T-helper 1 cell treated with Interleukin-12 subunit alpha and Interleukin-12 subunit beta and Interleukin-4 antibody, amounts not matched to agents 30 ng/mL and 1 ng/mL, for 36 hours (primary cell): ENCODE results near the gene TRAM2. TPM values are rescaled to one million over a fixed set of nuclear protein-coding genes. Genes with fewer than 3 reads are reported as not detected.

Experiments used
- intact Hi-C: fragments of 100-400 bp; cut with micrococcal nuclease; formaldehyde crosslinking; loops from one replicate; pipeline ENCODE4 v1.15.1; 2024
- total RNA-seq: library from RNA; stranded (reverse); gene quantifications from 2 replicates; pipeline ENCODE4 v1.2.3, GENCODE V29; 2022

Gene TRAM2
- total RNA-seq, 1 donor from 2014 or later: 13.7 TPM

GRCh38 chr6:52571099-52571755, 5.6 kb downstream of the TRAM2 start:
- intact Hi-C loops: loop anchor here (5.0 to 10.0 kb wide), 3 partner anchors 406 to 1081 kb away; partner anchors contain the start of gene ELOVL5

DNA sequence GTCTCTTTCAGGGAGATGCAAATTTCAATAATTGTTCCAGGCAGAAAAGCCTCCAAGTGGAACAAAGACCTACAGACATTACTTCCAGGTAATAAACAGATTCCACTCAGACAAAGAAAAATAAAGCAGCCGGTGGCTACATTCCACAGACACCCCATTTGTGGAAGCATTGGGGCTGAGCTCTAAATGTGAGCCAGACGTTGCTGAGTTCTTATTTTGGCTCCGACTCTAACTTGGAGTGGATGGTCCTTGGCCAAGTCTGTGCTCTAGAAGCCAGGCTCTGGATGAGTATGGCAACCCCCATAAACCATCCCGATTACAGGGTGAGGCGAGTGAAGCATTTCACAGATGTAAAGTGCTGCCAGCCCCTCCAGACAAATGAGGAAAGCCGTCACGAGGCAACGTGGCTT, 6.6 kb downstream of the TRAM2 start:
- intact Hi-C loops: loop anchor here (5.0 to 10.0 kb wide), 3 partner anchors 405 to 1082 kb away; partner anchors contain the start of gene ELOVL5

- intact Hi-C loops: no loop called here
Observed at GRCh38 chr6:52568320-52568719, 8.5 kb downstream of the TRAM2 start.

DNA sequence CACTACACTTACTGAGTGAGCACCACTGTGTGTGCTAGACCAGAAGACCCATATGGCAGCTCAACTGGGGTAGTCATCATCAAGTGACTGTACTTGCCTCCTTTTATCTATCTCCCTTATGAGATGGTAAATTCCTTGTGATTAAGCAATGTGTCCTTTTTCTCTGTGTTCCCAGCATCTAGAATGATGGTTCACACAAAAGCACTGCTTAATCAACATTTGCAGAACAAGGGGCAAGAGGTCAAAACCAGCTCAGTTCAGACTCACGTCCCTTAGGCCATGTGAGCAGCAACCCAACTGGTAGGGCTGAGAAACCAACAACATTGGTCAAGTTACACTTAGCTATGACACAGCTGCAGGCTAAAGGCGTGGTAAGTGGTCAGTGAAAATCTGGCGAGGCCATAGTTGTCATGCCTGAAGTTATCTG, 10.0 kb downstream of the TRAM2 start:
- intact Hi-C loops: no loop called here

GRCh38 chr6:52566201-52566600, 10.7 kb downstream of the TRAM2 start:
- intact Hi-C loops: no loop called here

GRCh38 chr6:52564856-52565255, 12.0 kb downstream of the TRAM2 start:
- intact Hi-C loops: no loop called here

DNA sequence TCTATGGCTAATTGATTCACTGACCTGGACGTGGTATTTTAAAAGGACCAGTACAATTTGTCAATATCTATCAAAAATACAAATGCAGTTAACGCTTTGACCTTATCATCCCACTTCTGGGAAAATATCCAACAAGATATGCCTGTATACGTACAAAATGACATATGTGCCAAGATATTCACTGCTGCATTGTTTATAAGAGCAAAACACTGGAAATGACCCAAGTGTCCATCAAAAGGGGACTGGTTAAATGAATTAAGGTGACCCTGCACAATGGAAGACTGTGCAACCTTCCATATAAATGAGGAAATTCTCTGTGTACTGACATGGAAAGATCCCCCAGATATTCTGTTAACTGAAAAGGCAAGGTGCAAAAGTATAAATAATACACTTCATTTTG, 13.9 kb downstream of the TRAM2 start:
- intact Hi-C loops: no loop called here

DNA sequence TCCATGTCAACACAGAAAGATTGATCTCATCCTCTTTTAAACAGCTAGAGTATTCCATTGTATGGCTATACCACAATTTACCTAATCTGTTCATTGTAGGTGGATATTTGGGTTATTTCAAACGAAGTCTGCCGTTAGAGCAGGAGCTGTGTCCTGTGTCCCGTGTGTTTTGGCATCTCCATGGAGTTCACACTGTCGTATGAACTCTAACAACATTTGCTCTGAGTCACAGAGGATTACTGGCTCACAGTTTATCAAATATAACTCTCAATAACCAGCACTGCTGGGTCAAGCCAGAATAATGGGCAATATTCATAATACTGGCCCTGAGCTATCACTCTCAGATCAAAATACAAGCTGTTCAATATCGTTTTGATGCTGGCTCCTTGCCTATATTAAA, 16.4 kb downstream of the TRAM2 start:
- intact Hi-C loops: no loop called here

DNA sequence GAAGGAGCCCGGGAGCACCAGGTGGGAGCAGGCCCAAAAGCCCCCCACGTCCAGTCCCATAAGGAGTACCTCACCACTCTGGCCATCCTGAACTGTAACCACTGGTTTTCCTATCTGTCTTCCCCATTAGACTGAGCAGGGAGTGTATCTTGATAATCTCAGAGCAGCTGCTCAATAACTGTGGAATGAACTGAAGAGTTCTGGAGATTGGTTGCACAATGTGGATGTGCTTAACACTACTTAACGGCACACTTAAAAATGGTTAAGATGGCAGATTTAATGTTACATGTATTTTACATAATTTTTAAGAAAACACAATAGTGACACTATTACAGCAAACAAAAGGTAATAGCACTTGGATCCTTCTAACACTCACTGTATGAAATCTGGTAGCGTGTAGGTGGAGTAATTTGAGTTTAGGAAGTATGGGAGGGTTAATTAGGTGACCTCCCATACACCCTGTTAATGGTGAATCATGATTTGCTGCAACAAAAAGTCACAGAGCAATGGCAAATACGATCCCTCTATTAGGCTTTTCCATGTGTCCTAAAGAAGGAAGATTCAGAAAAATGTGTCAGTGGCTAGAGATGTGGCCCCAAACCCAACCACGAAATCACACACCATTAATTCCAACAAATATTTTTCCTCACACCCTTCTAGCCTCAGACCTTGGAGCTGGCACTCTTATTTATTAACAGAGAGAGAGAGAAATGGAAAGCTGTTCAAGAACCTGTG, 18.4 kb downstream of the TRAM2 start:
- intact Hi-C loops: no loop called here

- intact Hi-C loops: no loop called here
Observed at GRCh38 chr6:52557389-52558265, 19.2 kb downstream of the TRAM2 start.

GRCh38 chr6:52555518-52556233, 21.2 kb downstream of the TRAM2 start:
- intact Hi-C loops: no loop called here

- intact Hi-C loops: loop anchor here (5.0 kb wide), 1 partner anchor 38 kb away; no protein-coding TSS in a partner anchor
Observed at GRCh38 chr6:52554684-52555280, 22.1 kb downstream of the TRAM2 start.

DNA sequence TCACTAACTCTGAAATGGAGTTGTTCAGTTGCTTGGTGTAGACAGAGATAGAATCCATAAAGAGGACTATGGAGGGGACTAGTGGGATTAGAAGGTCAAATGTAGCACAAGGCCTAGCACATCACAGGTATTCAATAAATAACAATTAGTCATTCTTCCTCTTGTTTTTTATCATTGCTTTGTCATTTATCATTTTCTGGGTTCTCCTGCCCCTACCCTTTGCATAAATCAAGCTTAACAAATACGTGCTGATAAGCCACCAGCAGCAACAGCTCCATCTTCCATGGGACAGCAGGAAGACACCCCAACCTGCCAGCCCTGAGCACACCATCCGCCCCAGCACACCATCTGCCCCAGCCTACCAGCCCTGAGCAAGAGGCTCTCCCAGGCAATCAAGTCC, 23.1 kb downstream of the TRAM2 start:
- intact Hi-C loops: loop anchor here (5.0 kb wide), 1 partner anchor 39 kb away; no protein-coding TSS in a partner anchor

DNA sequence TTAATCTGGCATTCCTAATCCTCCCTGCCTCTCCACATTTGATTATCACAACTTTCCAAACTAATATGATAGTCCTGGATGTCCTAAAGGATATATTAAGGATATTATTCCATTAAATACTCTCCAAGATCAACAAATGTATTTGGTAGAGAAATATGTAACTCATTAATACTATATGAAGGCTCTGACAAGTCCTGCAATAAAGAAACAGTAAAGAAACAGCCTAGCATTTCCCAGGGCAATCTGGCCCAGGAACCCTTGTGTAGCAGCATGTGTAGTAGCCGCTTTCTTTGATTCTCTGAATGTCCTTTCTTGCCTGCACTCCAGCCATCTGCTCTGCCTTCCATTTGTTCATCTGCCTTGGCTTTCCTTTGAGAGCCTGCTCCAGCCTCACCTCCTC, 23.7 kb downstream of the TRAM2 start:
- intact Hi-C loops: loop anchor here (5.0 kb wide), 1 partner anchor 39 kb away; no protein-coding TSS in a partner anchor

DNA sequence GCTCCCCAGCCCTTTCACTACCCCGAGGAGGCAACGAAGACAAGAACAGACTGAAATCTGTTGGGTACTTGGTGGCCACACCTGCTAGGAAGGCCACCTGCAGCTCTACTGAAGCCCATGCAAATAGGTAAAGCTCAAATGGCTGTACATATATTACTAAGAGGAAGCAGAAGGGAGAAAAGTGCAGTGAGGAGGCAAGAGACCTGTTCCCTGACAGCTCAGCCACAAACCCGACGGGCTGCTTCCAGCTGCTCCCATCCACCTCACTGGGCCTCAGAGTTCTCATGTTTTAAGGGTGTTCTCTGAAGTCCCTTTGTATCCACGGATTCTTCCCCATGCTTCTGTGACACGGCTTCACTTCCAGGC, 24.6 kb downstream of the TRAM2 start:
- intact Hi-C loops: loop anchor here (5.0 kb wide), 1 partner anchor 40 kb away; no protein-coding TSS in a partner anchor

- intact Hi-C loops: loop anchor here (5.0 kb wide), 1 partner anchor 41 kb away; no protein-coding TSS in a partner anchor
Observed at GRCh38 chr6:52551483-52552277, 25.2 kb downstream of the TRAM2 start.

GRCh38 chr6:52550870-52551269, 26.0 kb downstream of the TRAM2 start:
- intact Hi-C loops: loop anchor here (5.0 kb wide), 1 partner anchor 41 kb away; no protein-coding TSS in a partner anchor

- intact Hi-C loops: loop anchor here (5.0 kb wide), 1 partner anchor 42 kb away; no protein-coding TSS in a partner anchor
Observed at GRCh38 chr6:52550014-52550575, 26.8 kb downstream of the TRAM2 start.

DNA sequence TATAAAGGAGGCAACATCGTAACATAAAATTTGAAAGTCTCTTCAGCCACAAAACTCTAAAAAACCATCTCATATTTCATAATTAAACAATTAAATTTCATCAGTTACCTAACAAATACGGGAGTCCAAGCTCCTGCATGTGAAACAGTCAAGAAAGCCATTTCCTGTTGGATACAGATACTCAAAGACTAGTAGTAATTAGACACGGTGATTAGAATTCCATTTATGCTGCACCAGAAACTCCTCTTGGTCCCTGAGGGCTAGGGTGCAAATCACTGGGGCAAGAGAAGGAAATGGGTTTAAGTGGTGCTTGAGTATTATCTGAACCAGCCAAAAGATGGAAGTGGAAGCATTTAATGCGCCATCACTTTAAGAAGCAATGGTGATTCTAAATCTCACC, 27.4 kb downstream of the TRAM2 start:
- intact Hi-C loops: no loop called here
